HepG2 (cell line): ENCODE measurements around the gene AKT2.

Experiments
- CTCF ChIP-seq: sonication (generic); formaldehyde crosslinking; IDR thresholded peaks from 2 replicates; pipeline ENCODE4 v1.5.0; 2020; ENCODE audit warnings: mild to moderate bottlenecking, missing genetic modification reagents, moderate library complexity
- POLR2AphosphoS5 ChIP-seq: IDR thresholded peaks from 2 replicates; pipeline ENCODE4 v1.6.1; 2012; ENCODE audit warnings: low read depth, low read length
- ZNF629 ChIP-seq: sonication (generic); formaldehyde crosslinking; conservative IDR thresholded peaks from 2 replicates; pipeline ENCODE4 v1.5.0; 2020; ENCODE audit warnings: missing genetic modification reagents
- ZNF788 ChIP-seq: sonication (generic); formaldehyde crosslinking; IDR thresholded peaks from 2 replicates; pipeline ENCODE4 v1.5.0; 2020; ENCODE audit warnings: mild to moderate bottlenecking, missing genetic modification reagents, borderline replicate concordance
- TF ChIP-seq, protein P1 (sequence below): IDR thresholded peaks from 2 replicates; pipeline ENCODE4 v1.6.1; 2012; ENCODE audit warnings: inconsistent platforms

- TF ChIP-seq POLR2AphosphoS5 = no peak
- TF ChIP-seq, protein P1, sequence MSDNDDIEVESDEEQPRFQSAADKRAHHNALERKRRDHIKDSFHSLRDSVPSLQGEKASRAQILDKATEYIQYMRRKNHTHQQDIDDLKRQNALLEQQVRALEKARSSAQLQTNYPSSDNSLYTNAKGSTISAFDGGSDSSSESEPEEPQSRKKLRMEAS = no peak
- TF ChIP-seq ZNF788 (CRISPR knock-in tag) = no peak
- TF ChIP-seq ZNF629 = no peak
- TF ChIP-seq CTCF (CRISPR knock-in tag) = no peak
Measured at GRCh38 chr19:40321076-40321475, 35.9 kb upstream of the AKT2 start.
